C4-2B (cell line): Measurements from ENCODE around the gene C3orf18.

Source experiments
- CTCF ChIP-seq: fragments of 450-650 bp; conservative IDR thresholded peaks from 2 replicates; pipeline ENCODE4 v1.5.1; 2017; ENCODE audit warnings: mild to moderate bottlenecking
- ZFX ChIP-seq: fragments of 450-650 bp; IDR thresholded peaks from 2 replicates; pipeline ENCODE4 v1.6.1; 2017

GRCh38 chr3:50600141-50600753, 32.7 kb upstream of the C3orf18 start:
- TF ChIP-seq CTCF = no peak
- TF ChIP-seq ZFX = no peak
